OCI-LY7 (cell line): Measurements from ENCODE around the gene KRTAP5-7. TPM values are rescaled to one million over a fixed set of nuclear protein-coding genes. Genes with fewer than 3 reads are reported as not detected.

Experiments used
- BruUV-seq: library from RNA; stranded (reverse); fragments of 400-500 nt; replicated peaks from 2 replicates; lab custom pipeline; 2021; lab: Mats Ljungman, UMichigan
- CTCF ChIA-PET: fragments of 300-600 bp; sonication (Branson Sonifier 250); formaldehyde crosslinking; loops from one replicate; lab custom pipeline; 2022; ENCODE audit warnings: antibody characterized with exemption; ENCODE audit not compliant: unreplicated experiment; lab: Charles Lee
- POLR2A ChIA-PET: fragments of 300-600 bp; sonication (Branson Sonifier 250); formaldehyde crosslinking; loops from one replicate; lab custom pipeline; 2022; ENCODE audit warnings: antibody characterized with exemption; lab: Charles Lee
- DNase-seq: peaks from one replicate; pipeline ENCODE4 v3.0.0-alpha.2; 2015; ENCODE audit warnings: low spot score
- H2AFZ ChIP-seq: fragments of 200-600 bp; sonication (generic), shearing (Covaris generic); 2 replicates; pipeline ENCODE4 v1.6.1; 2014; ENCODE audit warnings: mild to moderate bottlenecking, antibody characterized with exemption, low read length, moderate library complexity
- H3K27ac ChIP-seq: fragments of 200-600 bp; sonication (generic); 2 replicates; pipeline ENCODE4 v1.5.1; 2014; ENCODE audit warnings: mixed run types, low read depth, mild to moderate bottlenecking, moderate library complexity, low read length, inconsistent platforms; ENCODE audit not compliant: poor library complexity, severe bottlenecking
- H3K36me3 ChIP-seq: fragments of 200-600 bp; sonication (generic); 2 replicates; pipeline ENCODE4 v1.6.1; 2014; ENCODE audit warnings: mild to moderate bottlenecking, antibody characterized with exemption, low read length, moderate library complexity, mixed read lengths; ENCODE audit not compliant: insufficient read depth
- H3K4me1 ChIP-seq: fragments of 200-600 bp; sonication (generic); 2 replicates; pipeline ENCODE4 v1.5.1; 2014; ENCODE audit warnings: mild to moderate bottlenecking, low read length; ENCODE audit not compliant: insufficient read depth, poor library complexity, severe bottlenecking
- H3K4me2 ChIP-seq: fragments of 200-600 bp; sonication (generic); 2 replicates; pipeline ENCODE4 v1.6.1; 2014; ENCODE audit warnings: mild to moderate bottlenecking, low read length
- H3K4me3 ChIP-seq: fragments of 200-600 bp; sonication (generic); 2 replicates; pipeline ENCODE4 v1.5.1; 2014; ENCODE audit warnings: mild to moderate bottlenecking, low read depth, low read length; ENCODE audit not compliant: poor library complexity, severe bottlenecking
- H3K79me2 ChIP-seq: fragments of 200-600 bp; sonication (generic); 2 replicates; pipeline ENCODE4 v1.6.1; 2016; ENCODE audit warnings: low read depth, mild to moderate bottlenecking, low read length, moderate library complexity, mixed read lengths; ENCODE audit not compliant: insufficient read depth
- H3K9me2 ChIP-seq: fragments of 200-600 bp; sonication (generic); 2 replicates; pipeline ENCODE4 v1.6.1; 2016; ENCODE audit warnings: mild to moderate bottlenecking, low read length, mixed read lengths; ENCODE audit not compliant: insufficient read depth
- H3K9me3 ChIP-seq: fragments of 200-600 bp; sonication (generic); 2 replicates; pipeline ENCODE4 v1.6.1; 2014; ENCODE audit warnings: mild to moderate bottlenecking, mixed run types, low read length, mixed read lengths
- H4K20me1 ChIP-seq: fragments of 200-600 bp; sonication (generic); 2 replicates; pipeline ENCODE4 v1.6.1; 2014; ENCODE audit warnings: mild to moderate bottlenecking, antibody characterized with exemption, low read length, moderate library complexity, mixed read lengths; ENCODE audit not compliant: insufficient read depth
- EZH2phosphoT487 ChIP-seq: fragments of 200-600 bp; sonication (generic); IDR thresholded peaks from 2 replicates; pipeline ENCODE4 v1.6.1; 2018; ENCODE audit warnings: low read depth, borderline replicate concordance, mild to moderate bottlenecking, mixed run types, antibody characterized with exemption, low read length, moderate library complexity, mixed read lengths
- intact Hi-C: fragments of 100-400 bp; cut with micrococcal nuclease; formaldehyde crosslinking; loops from one replicate; pipeline ENCODE4 v1.10.0; 2022; ENCODE audit not compliant: unreplicated experiment
- total RNA-seq, 2 experiments: library from RNA; depleted of rRNA in 1 of 2; stranded (reverse); fragments of >200 nt in 1 of 2; shearing (Covaris generic) in 1 of 2; gene quantifications; 2 replicates each; pipeline ENCODE4 v1.2.3, GENCODE V29; 2014 to 2022
- TF ChIP-seq, protein P1 (sequence below): fragments of 200-600 bp; sonication (generic); conservative IDR thresholded peaks from 2 replicates; pipeline ENCODE4 v1.5.1; 2014; ENCODE audit warnings: mild to moderate bottlenecking, antibody characterized with exemption, low read length, moderate library complexity, mixed read lengths

The KRTAP5-7 gene
- total RNA-seq, 2 experiments from 2014 or later = not detected

DNA sequence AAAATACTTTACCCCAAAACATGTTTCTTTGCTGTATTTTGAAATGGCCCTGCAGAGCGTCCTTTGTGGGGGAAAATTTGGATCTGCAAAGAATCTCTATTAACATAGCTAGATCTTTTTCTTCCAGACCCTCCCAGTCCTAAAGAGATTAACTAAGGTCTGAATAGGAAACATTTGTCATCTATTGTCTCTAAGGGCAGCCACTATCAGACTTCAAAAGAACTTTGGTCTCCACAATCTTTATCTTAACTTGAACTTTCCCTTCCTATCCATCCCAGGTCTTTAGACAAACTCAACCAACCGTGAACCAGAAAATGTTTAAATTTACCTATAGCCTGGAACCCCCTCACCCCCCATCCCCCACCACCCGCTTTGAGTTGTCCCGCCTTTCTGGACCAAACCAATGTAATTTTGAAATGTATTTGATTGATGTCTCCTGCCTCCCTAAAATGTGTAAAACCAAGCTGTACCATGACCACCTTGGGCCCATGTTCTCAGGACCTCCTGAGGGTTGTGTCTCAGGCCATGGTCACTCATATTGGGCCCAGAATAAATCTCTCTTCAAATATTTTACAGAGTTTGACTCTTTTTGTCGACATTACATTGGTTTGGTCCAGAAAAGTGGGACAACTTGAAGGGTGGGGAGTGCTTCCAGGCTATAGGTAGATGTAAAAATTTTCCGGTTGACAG, 17.6 kb downstream of the KRTAP5-7 start:
- POLR2A ChIA-PET = no interaction called here
- intact Hi-C loops = no loop called here

DNA sequence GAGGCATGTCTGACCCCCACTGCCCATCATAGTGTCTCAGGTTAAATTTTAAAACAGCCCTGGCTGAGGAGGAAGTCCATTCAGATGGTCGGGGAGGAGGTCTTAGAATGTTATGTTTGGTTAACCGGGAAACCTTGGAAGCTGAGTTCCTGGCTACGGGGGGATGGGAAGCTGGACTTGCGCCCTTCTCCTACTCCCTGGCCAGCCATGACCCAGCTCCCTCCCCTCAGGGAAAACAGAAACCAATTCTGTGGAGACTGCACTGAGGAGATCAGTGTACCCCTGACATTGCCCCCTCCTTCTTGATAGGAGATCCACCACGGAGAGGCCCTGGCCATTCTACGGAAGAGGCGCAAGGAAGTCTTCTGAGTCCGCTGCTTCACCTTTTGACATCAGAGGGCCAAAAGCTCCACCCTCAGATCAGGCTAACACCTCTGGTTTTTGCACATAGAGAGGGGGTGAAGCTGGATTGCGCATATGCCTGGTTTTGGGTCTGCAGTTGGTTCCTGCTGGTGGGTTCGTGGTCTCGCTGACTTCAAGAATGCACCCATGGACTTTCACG, 18.4 kb downstream of the KRTAP5-7 start:
- Histone ChIP-seq H3K36me3 (no peaks in the 10 kb centered on the region), H3K4me3 (no peak overlapping the region), H3K9me2 (no peaks in the 10 kb centered on the region), H3K9me3 (no peaks in the 10 kb centered on the region), H3K4me2 (no peak overlapping the region), H2AFZ (no peak overlapping the region), H4K20me1 (no peaks in the 10 kb centered on the region), H3K27ac (no peak overlapping the region), H3K4me1 (no peaks in the 10 kb centered on the region), H3K79me2 (no peaks in the 10 kb centered on the region)
- TF ChIP-seq, protein P1, sequence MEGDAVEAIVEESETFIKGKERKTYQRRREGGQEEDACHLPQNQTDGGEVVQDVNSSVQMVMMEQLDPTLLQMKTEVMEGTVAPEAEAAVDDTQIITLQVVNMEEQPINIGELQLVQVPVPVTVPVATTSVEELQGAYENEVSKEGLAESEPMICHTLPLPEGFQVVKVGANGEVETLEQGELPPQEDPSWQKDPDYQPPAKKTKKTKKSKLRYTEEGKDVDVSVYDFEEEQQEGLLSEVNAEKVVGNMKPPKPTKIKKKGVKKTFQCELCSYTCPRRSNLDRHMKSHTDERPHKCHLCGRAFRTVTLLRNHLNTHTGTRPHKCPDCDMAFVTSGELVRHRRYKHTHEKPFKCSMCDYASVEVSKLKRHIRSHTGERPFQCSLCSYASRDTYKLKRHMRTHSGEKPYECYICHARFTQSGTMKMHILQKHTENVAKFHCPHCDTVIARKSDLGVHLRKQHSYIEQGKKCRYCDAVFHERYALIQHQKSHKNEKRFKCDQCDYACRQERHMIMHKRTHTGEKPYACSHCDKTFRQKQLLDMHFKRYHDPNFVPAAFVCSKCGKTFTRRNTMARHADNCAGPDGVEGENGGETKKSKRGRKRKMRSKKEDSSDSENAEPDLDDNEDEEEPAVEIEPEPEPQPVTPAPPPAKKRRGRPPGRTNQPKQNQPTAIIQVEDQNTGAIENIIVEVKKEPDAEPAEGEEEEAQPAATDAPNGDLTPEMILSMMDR = no peak
- BruUV-seq = no TSS peak
- DNase-seq = no peak
- intact Hi-C loops = no loop called here
- ChIA-PET POLR2A (no interaction called here), CTCF (no interaction called here)

More for the DNA sequence above, 17.6 kb downstream of the KRTAP5-7 start:
- no peaks in the 10 kb centered on the region for H3K36me3 ChIP-seq
- DNase-seq = no peak
- H3K9me2 ChIP-seq = no peaks in the 10 kb centered on the region
- H2AFZ ChIP-seq = no peak overlapping the region
- H4K20me1 ChIP-seq = no peaks in the 10 kb centered on the region
- no peaks in the 10 kb centered on the region for H3K79me2 ChIP-seq
- no peak overlapping the region for H3K27ac ChIP-seq
- no peak for TF ChIP-seq EZH2phosphoT487
- TF ChIP-seq, protein P1 = no peak
- no peaks in the 10 kb centered on the region for H3K4me1 ChIP-seq
- no peaks in the 10 kb centered on the region for H3K9me3 ChIP-seq
- H3K4me3 ChIP-seq = no peak overlapping the region
- H3K4me2 ChIP-seq = no peak overlapping the region
- CTCF ChIA-PET = no interaction called here
- BruUV-seq = no TSS peak

DNA sequence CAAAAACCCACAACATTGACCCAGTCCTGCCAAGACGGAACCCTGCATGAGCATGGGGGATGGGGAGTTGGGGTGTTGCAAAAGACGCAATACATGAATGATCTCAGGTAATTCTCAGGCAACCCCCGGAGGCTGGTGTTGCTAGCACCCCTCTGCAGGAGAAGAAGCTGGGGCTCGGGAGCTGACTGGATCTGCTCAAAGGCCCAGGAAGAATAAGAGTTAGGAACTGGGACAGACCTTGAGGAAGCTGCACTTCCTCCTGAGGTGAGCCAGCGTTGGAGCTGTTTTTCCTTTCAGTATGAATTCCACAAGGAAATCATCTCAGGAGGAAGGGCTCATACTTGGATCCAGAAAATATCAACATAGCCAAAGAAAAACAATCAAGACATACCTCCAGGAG, 21.1 kb downstream of the KRTAP5-7 start, which contains the start of gene KRTAP5-9:
Gene KRTAP5-9, plus strand, starts transcription at position 301 of the 400 bp plus-strand sequence. CDS start 238 bp downstream, outside the sequence.
- intact Hi-C loops = no loop called here
- Histone ChIP-seq H3K36me3 (no peaks in the 10 kb centered on the region), H3K9me3 (no peaks in the 10 kb centered on the region), H4K20me1 (no peaks in the 10 kb centered on the region), H3K4me2 (no peak within 1 kb of the TSS), H3K27ac (no peak within 1 kb of the TSS), H2AFZ (no peak within 1 kb of the TSS), H3K4me3 (no peak within 1 kb of the TSS), H3K9me2 (no peaks in the 10 kb centered on the region), H3K4me1 (no peaks in the 10 kb centered on the region), H3K79me2 (no peaks in the 10 kb centered on the region)
- no TSS peak for BruUV-seq
- POLR2A ChIA-PET = interaction anchor here (0.6 kb wide), 1 partner anchor 53 kb away, joined by 5 read pairs; no protein-coding TSS in a partner anchor
- CTCF ChIA-PET = no interaction called here
- TF ChIP-seq EZH2phosphoT487 = no peak
- TF ChIP-seq, protein P1 = no peak
- no peak for DNase-seq
